ENCODE data around the gene HLA-DPB1.

The HLA-DPB1 gene

DNA sequence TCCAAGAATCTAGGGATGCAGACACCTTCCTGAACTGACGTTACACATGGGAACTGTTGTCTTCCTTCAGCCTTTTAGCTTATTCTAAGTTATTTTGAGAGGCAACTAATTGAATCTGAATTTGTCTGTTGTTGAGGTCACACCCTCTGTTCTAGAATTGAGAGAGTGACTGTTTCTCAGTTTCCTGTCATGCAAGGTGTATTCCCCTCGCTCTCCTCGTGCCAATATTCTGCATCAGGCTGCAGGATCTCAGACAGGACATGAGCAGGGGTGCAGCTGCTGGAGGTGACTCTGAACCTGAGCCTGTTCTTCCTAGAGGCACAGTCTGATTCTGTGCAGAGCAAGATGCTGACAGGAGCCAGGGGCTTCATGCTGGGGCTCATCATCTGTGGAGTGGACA is 52.5 kb downstream of the HLA-DPB1 start:
- no peak for DNase-seq

DNA sequence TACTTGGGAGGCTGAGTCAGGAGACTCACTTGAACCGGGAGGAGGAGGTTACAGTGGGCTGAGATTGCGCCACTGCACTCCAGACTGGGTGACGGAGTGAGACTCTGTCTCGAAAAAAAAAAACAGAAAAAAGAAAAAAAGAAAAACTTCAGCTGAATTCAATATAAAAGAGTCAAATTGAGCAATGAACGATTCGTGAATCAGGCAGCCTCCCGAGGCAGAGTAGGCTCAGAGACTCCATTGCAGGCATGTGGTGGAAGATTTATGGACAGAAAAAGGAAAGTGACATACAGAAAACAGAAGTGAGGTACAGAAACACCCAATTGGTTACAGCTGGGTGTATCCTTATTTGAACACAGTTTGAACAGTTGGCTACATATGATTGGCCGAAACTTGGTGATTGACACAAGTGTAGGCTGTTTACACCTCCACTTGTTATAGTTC is 56.3 kb downstream of the HLA-DPB1 start:
- no peak for DNase-seq

DNA sequence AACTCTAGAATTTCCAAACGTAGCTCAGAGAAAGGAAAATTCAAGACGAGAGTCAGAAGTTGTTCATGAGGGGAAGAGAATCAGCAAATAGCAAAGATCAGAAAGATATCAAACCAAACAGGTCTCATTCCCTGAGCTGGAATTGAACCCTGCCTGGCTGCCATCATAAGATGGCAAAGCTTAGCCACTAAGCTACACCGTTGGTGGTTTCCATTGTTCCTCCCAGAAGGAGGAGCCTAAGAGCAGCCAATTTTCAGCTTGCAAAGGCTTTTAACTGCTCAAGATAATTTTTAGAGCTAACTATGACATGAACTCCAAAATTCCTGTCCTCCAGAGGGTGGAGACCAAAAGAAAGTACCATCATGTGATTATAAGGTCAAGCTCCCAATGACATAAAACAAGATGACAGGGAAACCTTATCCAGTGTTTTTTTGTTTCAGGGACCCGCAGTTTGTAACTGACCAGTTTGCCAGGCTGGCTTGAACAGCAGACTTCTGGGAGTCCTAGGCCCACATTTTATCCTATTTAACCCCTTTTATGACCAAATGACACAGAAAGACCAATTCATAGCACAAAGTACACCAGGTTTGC is 60.6 kb downstream of the HLA-DPB1 start:
- no peak for DNase-seq
